IMR-90 (cell line): ENCODE measurements around the gene MAPK11. TPM values are rescaled to one million over a fixed set of nuclear protein-coding genes. Genes with fewer than 3 reads are reported as not detected.

Experiments
- ATAC-seq: fragments of 200-7000 bp; cut with Tn5 transposase; 2 replicates; pipeline ENCODE4 v1.9.1; 2020; ENCODE audit warnings: low read depth, mild to moderate bottlenecking, moderate library complexity
- BruUV-seq: library from RNA; stranded (reverse); fragments of 400-500 nt; replicated peaks from 2 replicates; lab custom pipeline; 2021; lab: Mats Ljungman, UMichigan
- CTCF ChIA-PET: fragments of 300-600 bp; formaldehyde crosslinking; extraction: SDS; loops from one replicate; lab custom pipeline; 2021; ENCODE audit warnings: antibody characterized with exemption; lab: Yijun Ruan, JAX
- POLR2A ChIA-PET: fragments of 300-600 bp; sonication (Branson Sonifier 250); formaldehyde crosslinking; loops from one replicate; lab custom pipeline; 2022; ENCODE audit warnings: antibody characterized with exemption; ENCODE audit not compliant: unreplicated experiment; lab: Charles Lee
- DNase-seq: peaks from one replicate; pipeline ENCODE4 v3.0.0; 2013
- H2AFZ ChIP-seq: replicated peaks from 2 replicates; pipeline ENCODE3; 2013; ENCODE audit warnings: low read length, mild to moderate bottlenecking; ENCODE audit not compliant: poor library complexity
- H2AK5ac ChIP-seq: 2 replicates; pipeline ENCODE4 v1.6.1; 2013; ENCODE audit warnings: low read depth, low read length, inconsistent platforms
- H2AK9ac ChIP-seq: replicated peaks from 2 replicates; pipeline ENCODE3; 2013; ENCODE audit warnings: mild to moderate bottlenecking, low read depth, low read length, moderate library complexity; ENCODE audit not compliant: poor library complexity
- H2BK120ac ChIP-seq: 2 replicates; pipeline ENCODE4 v1.6.1; 2013; ENCODE audit warnings: low read depth, low read length, inconsistent platforms
- H2BK15ac ChIP-seq: 3 replicates; pipeline ENCODE4 v1.6.1; 2013; ENCODE audit warnings: low read depth, low read length, inconsistent platforms
- H2BK20ac ChIP-seq: 2 replicates; pipeline ENCODE4 v1.6.1; 2013; ENCODE audit warnings: low read depth, mild to moderate bottlenecking, inconsistent platforms, low read length, moderate library complexity
- H2BK5ac ChIP-seq: 2 replicates; pipeline ENCODE4 v1.6.1; 2013; ENCODE audit warnings: mild to moderate bottlenecking, low read depth, low read length, inconsistent platforms; ENCODE audit not compliant: poor library complexity, severe bottlenecking
- H3K14ac ChIP-seq: replicated peaks from 2 replicates; pipeline ENCODE4 v1.6.1; 2013; ENCODE audit warnings: low read depth, low read length, inconsistent platforms
- H3K18ac ChIP-seq: 2 replicates; pipeline ENCODE4 v1.6.1; 2013; ENCODE audit warnings: low read depth, low read length, control low read depth
- H3K23ac ChIP-seq: 2 replicates; pipeline ENCODE4 v1.6.1; 2013; ENCODE audit warnings: low read depth, low read length, inconsistent platforms
- H3K27ac ChIP-seq: 2 replicates; pipeline ENCODE4 v1.5.1; 2013; ENCODE audit warnings: mild to moderate bottlenecking, control low read depth, low read length; ENCODE audit not compliant: insufficient read depth
- H3K27me3 ChIP-seq: 2 replicates; pipeline ENCODE4 v1.6.1; 2013; ENCODE audit warnings: low read length; ENCODE audit not compliant: control insufficient read depth, insufficient read depth
- H3K36me3 ChIP-seq: 2 replicates; pipeline ENCODE4 v1.6.1; 2013; ENCODE audit warnings: low read length, mixed read lengths; ENCODE audit not compliant: control insufficient read depth, insufficient read depth
- H3K4ac ChIP-seq: 2 replicates; pipeline ENCODE4 v1.6.1; 2013; ENCODE audit warnings: low read depth, low read length, inconsistent platforms
- H3K4me1 ChIP-seq: 2 replicates; pipeline ENCODE4 v1.6.1; 2013; ENCODE audit warnings: low read length, mixed read lengths; ENCODE audit not compliant: control insufficient read depth, insufficient read depth
- H3K4me2 ChIP-seq: 2 replicates; pipeline ENCODE4 v1.6.1; 2013; ENCODE audit warnings: low read depth, mild to moderate bottlenecking, control low read depth, low read length, moderate library complexity
- H3K4me3 ChIP-seq: 2 replicates; pipeline ENCODE4 v1.5.1; 2013; ENCODE audit warnings: low read depth, mild to moderate bottlenecking, control low read depth, low read length, moderate library complexity; ENCODE audit not compliant: insufficient read depth
- H3K56ac ChIP-seq: 2 replicates; pipeline ENCODE4 v1.6.1; 2013; ENCODE audit warnings: low read length, inconsistent platforms; ENCODE audit not compliant: insufficient read depth; ENCODE audit errors: extremely low read depth
- H3K79me1 ChIP-seq, 2 experiments: 2 replicates each; pipeline ENCODE4 v1.6.1; 2013; ENCODE audit warnings: low read length in 2 of 2, inconsistent platforms in 1 of 2, low read depth in 1 of 2
- H3K9ac ChIP-seq: 2 replicates; pipeline ENCODE4 v1.6.1; 2013; ENCODE audit warnings: low read depth, low read length, control low read depth
- H3K9me1 ChIP-seq: 2 replicates; pipeline ENCODE4 v1.6.1; 2013; ENCODE audit warnings: low read length, inconsistent platforms; ENCODE audit not compliant: insufficient read depth
- H3K9me3 ChIP-seq: 2 replicates; pipeline ENCODE4 v1.6.1; 2013; ENCODE audit warnings: low read length; ENCODE audit not compliant: control insufficient read depth, insufficient read depth
- H4K20me1 ChIP-seq: 2 replicates; pipeline ENCODE4 v1.6.1; 2013; ENCODE audit warnings: low read length, inconsistent platforms; ENCODE audit not compliant: insufficient read depth
- H4K5ac ChIP-seq: 2 replicates; pipeline ENCODE4 v1.6.1; 2013; ENCODE audit warnings: mild to moderate bottlenecking, low read depth, low read length, control low read depth
- H4K8ac ChIP-seq, 2 experiments: 2 replicates each; pipeline ENCODE4 v1.6.1; 2013; ENCODE audit warnings: low read depth in 2 of 2, low read length in 2 of 2, control low read depth in 1 of 2, inconsistent platforms in 1 of 2
- H4K91ac ChIP-seq: 2 replicates; pipeline ENCODE4 v1.6.1; 2013; ENCODE audit warnings: low read depth, low read length, inconsistent platforms; ENCODE audit not compliant: insufficient read depth
- CEBPB ChIP-seq: IDR thresholded peaks from 2 replicates; pipeline ENCODE4 v1.6.1; 2012; ENCODE audit warnings: low read depth, low read length, improper control_type of control experiment
- NFE2L2 ChIP-seq: fragments of 150-350 bp; IDR thresholded peaks from 2 replicates; pipeline ENCODE4 v1.6.1; 2016; ENCODE audit warnings: low read depth, mild to moderate bottlenecking, low read length
- POLR2A ChIP-seq: IDR thresholded peaks from 2 replicates; pipeline ENCODE4 v1.6.1; 2012; ENCODE audit warnings: mild to moderate bottlenecking, low read depth, low read length
- RAD21 ChIP-seq: IDR thresholded peaks from 2 replicates; pipeline ENCODE4 v1.6.1; 2012; ENCODE audit warnings: low read length, improper control_type of control experiment
- SMC3 ChIP-seq: fragments of 150-350 bp; IDR thresholded peaks from 2 replicates; pipeline ENCODE4 v1.6.1; 2016; ENCODE audit warnings: low read depth, mild to moderate bottlenecking, antibody characterized with exemption, low read length, moderate library complexity
- WGBS, 2 experiments: methylation state at CpG; one replicate each; pipeline versions ENCODE4 v1.1.5 to v1.1.7; 2013; ENCODE audit warnings: missing lambda C conversion rate in 2 of 2; ENCODE audit not compliant: insufficient read length in 1 of 2; ENCODE audit errors: extremely low coverage in 2 of 2; 5-methylcytosine and 5-hydroxymethylcytosine counted together
- dilution Hi-C: fragments of 300-500 bp; cut with HindIII; formaldehyde crosslinking; loops from one replicate; pipeline ENCODE4 v1.14.3; 2018; ENCODE audit warnings: low sequenced_read_pairs; ENCODE audit not compliant: unreplicated experiment
- in situ Hi-C: fragments of 300-500 bp; cut with MboI; formaldehyde crosslinking; loops from 3 replicates; pipeline ENCODE4 v1.14.3; 2019; ENCODE audit warnings: low sequenced_read_pairs, inconsistent platforms, mixed read lengths
- intact Hi-C: fragments of 100-400 bp; cut with micrococcal nuclease; formaldehyde crosslinking; loops from 2 replicates; pipeline ENCODE4 v1.10.0; 2022
- polyA plus RNA-seq, 3 experiments: library from polyadenylated mRNA; depleted of rRNA; stranded (reverse); fragments of >200 nt; gene quantifications; 2 replicates each; pipeline ENCODE4 v1.2.3, GENCODE V29; 2012; ENCODE audit warnings: low replicate concordance in 1 of 3
- total RNA-seq: library from RNA; depleted of rRNA; stranded (reverse); fragments of >200 nt; gene quantifications from 2 replicates; pipeline ENCODE4 v1.2.3, GENCODE V29; 2012
- TF ChIP-seq, protein P1 (sequence below): fragments of 150-350 bp; IDR thresholded peaks from 2 replicates; pipeline ENCODE4 v1.6.1; 2017; ENCODE audit warnings: mild to moderate bottlenecking, antibody characterized with exemption, low read length, low read depth
- TF ChIP-seq, protein P2 (sequence below): conservative IDR thresholded peaks from 2 replicates; pipeline ENCODE4 v1.5.1; 2012; ENCODE audit warnings: mild to moderate bottlenecking, low read depth, low read length, improper control_type of control experiment

Gene MAPK11
- total and polyA plus RNA-seq, 2 of the 4 experiments (the other 2 are of a cell fraction): 8.1 to 14.4 TPM

GRCh38 chr22:50281957-50282356 is 11.8 kb upstream of the MAPK11 start:
- 87% methylated on average over 18 of the region's 25 CpGs; no CpG with 5 or more reads in 1 of the 2 experiments for WGBS, 2 experiments
- Histone ChIP-seq H2BK120ac (peak overlapping the region; percentile 74), H4K20me1 (peaks cover 41% of the 10 kb centered on the region), H3K9me1 (no peaks in the 10 kb centered on the region), H3K4me1 (peaks cover 8% of the 10 kb centered on the region), H2BK20ac (peak overlapping the region; percentile 35; the same call in 1 of the 2 replicates), H3K27me3 (no peaks in the 10 kb centered on the region), H3K4me2 (no peak overlapping the region), H3K56ac (no peak overlapping the region), H4K5ac (no peak overlapping the region), H3K4ac (peak overlapping the region; percentile 94), H3K18ac (no peak overlapping the region), H4K8ac (peak overlapping the region; percentile 7 to 67; a peak in 2 of 4 replicates), H3K27ac (peak overlapping the region; percentile 74), H2AK9ac (peak overlapping the region; percentile 94), H2BK15ac (peak overlapping the region; percentile 33; the same call in 2 of the 3 replicates), H2AFZ (peak overlapping the region; percentile 68), H4K91ac (peak overlapping the region; percentile 79; the same call in 1 of the 2 replicates), H3K9me3 (no peaks in the 10 kb centered on the region), H3K9ac (no peak overlapping the region), H3K23ac (no peak overlapping the region), H3K14ac (peak overlapping the region; percentile 79; the same call in 1 of the 2 replicates), H2BK5ac (peak overlapping the region; percentile 99), H2AK5ac (peak overlapping the region; percentile 90), H3K36me3 (peaks cover 89% of the 10 kb centered on the region), H3K4me3 (no peak overlapping the region), H3K79me1 (peaks cover 13 to 39% of the 10 kb centered on the region in 2 experiments; a peak in 3 of 4 replicates)
- CTCF ChIA-PET: no interaction called here
- dilution Hi-C loops: no loop called here
- in situ Hi-C loops: no loop called here
- TF ChIP-seq CEBPB (no peak), NFE2L2 (no peak), RAD21 (no peak), SMC3 (no peak), POLR2A (no peak)
- TF ChIP-seq, protein P1, sequence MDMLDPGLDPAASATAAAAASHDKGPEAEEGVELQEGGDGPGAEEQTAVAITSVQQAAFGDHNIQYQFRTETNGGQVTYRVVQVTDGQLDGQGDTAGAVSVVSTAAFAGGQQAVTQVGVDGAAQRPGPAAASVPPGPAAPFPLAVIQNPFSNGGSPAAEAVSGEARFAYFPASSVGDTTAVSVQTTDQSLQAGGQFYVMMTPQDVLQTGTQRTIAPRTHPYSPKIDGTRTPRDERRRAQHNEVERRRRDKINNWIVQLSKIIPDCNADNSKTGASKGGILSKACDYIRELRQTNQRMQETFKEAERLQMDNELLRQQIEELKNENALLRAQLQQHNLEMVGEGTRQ: no peak
- TF ChIP-seq, protein P2, sequence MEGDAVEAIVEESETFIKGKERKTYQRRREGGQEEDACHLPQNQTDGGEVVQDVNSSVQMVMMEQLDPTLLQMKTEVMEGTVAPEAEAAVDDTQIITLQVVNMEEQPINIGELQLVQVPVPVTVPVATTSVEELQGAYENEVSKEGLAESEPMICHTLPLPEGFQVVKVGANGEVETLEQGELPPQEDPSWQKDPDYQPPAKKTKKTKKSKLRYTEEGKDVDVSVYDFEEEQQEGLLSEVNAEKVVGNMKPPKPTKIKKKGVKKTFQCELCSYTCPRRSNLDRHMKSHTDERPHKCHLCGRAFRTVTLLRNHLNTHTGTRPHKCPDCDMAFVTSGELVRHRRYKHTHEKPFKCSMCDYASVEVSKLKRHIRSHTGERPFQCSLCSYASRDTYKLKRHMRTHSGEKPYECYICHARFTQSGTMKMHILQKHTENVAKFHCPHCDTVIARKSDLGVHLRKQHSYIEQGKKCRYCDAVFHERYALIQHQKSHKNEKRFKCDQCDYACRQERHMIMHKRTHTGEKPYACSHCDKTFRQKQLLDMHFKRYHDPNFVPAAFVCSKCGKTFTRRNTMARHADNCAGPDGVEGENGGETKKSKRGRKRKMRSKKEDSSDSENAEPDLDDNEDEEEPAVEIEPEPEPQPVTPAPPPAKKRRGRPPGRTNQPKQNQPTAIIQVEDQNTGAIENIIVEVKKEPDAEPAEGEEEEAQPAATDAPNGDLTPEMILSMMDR: no peak
- intact Hi-C loops: no loop called here
- POLR2A ChIA-PET: no interaction called here
- no peak for DNase-seq
- no peak for ATAC-seq
- BruUV-seq: no TSS peak
